Thyroid gland (tissue), 4 donors: Measurements from ENCODE around the gene PDE8A. TPM values are rescaled to one million over a fixed set of nuclear protein-coding genes. Genes with fewer than 3 reads are reported as not detected.
"Not testable (repeated sequence)": the region's sequence is repeated elsewhere in the genome, so short reads cannot be mapped to it uniquely, and the experiment has no call there.

Source experiments
- DNase-seq, 2 donors: peaks; one replicate each; pipeline ENCODE4 v3.0.0-alpha.2; 2019
- H3K27ac ChIP-seq, 3 donors: fragments of 200-600 bp; sonication (generic); 1 replicate in 2 of 3; 2 replicates in 1 of 3; pipeline ENCODE4 v1.5.1; 2016 to 2019; ENCODE audit warnings: mild to moderate bottlenecking in 1 of 3, moderate library complexity in 1 of 3
- H3K27me3 ChIP-seq: fragments of 200-600 bp; sonication (generic); one replicate; pipeline ENCODE4 v1.5.1; 2019
- H3K36me3 ChIP-seq, 2 donors: fragments of 200-600 bp; sonication (generic); one replicate each; pipeline ENCODE4 v1.5.1; 2016 to 2019
- H3K4me1 ChIP-seq, 2 donors: fragments of 200-600 bp; sonication (generic); one replicate each; pipeline ENCODE4 v1.5.1; 2017 to 2019
- H3K4me3 ChIP-seq, 3 donors: fragments of 200-600 bp; sonication (generic); replicated peaks in 1 of 3; 1 replicate in 2 of 3; 2 replicates in 1 of 3; pipeline ENCODE4 v1.5.1; 2016; ENCODE audit warnings: mild to moderate bottlenecking in 1 of 3
- H3K9me3 ChIP-seq: fragments of 200-600 bp; sonication (generic); one replicate; pipeline ENCODE4 v1.5.1; 2017
- CTCF ChIP-seq, 6 experiments: fragments of 200-600 bp in 3 of 6; fragments of 450-650 bp in 3 of 6; sonication (generic) in 3 of 6; IDR thresholded peaks; one replicate each; pipeline ENCODE4 v1.5.1; 2016 to 2019; ENCODE audit warnings: antibody characterized with exemption in 6 of 6, mild to moderate bottlenecking in 2 of 6, inconsistent platforms in 1 of 6, moderate library complexity in 1 of 6
- POLR2A ChIP-seq, 2 donors: fragments of 450-650 bp; IDR thresholded peaks; one replicate each; pipeline ENCODE4 v1.6.1; 2017; ENCODE audit warnings: antibody characterized with exemption in 2 of 2, mild to moderate bottlenecking in 2 of 2, moderate library complexity in 1 of 2
- WGBS, 2 donors: methylation state at CpG; one replicate each; pipeline ENCODE4 v1.1.5; 2017; 5-methylcytosine and 5-hydroxymethylcytosine counted together
- intact Hi-C: fragments of 100-400 bp; cut with DNase I; formaldehyde crosslinking; loops from one replicate; pipeline ENCODE4 v1.15.1; 2023
- small RNA-seq: library from RNA; depleted of rRNA; stranded (forward); fragments of <200 nt; gene quantifications from one replicate; pipeline ENCODE3, GENCODE V24; 2016
- total RNA-seq, 4 donors: library from RNA; depleted of rRNA; stranded (reverse); fragments of >200 nt; gene quantifications; one replicate each; pipeline ENCODE4 v1.2.3, GENCODE V29; 2016

The PDE8A gene
- total RNA-seq, 4 donors from 2014 or later: 31.6 to 52.1 (median 35.2) TPM

GRCh38 chr15:85179700-85180099 is 198.0 kb downstream of the PDE8A start:
- peaks cover 0 to 10% of the 10 kb centered on the region in 2 donors for H3K4me1 ChIP-seq
- H3K27me3 ChIP-seq: no peaks in the 10 kb centered on the region
- no peaks in the 10 kb centered on the region for H3K9me3 ChIP-seq
- 75 to 94% methylated on average over 3 of the region's 3 CpGs for WGBS, 2 donors
- DNase-seq: no peak
- no peak for TF ChIP-seq POLR2A (IDR thresholded peaks at IDR 0.05)
- TF ChIP-seq CTCF (IDR thresholded peaks at IDR 0.05): no peak
- no peaks in the 10 kb centered on the region for H3K36me3 ChIP-seq
- no peak overlapping the region for H3K4me3 ChIP-seq
- intact Hi-C loops: loop anchor here (10.0 kb wide), 1 partner anchor 225 kb away; no protein-coding TSS in a partner anchor
- no peak overlapping the region for H3K27ac ChIP-seq

GRCh38 chr15:85185350-85185749 is 203.7 kb downstream of the PDE8A start:
- intact Hi-C loops, DNase-seq: not testable (repeated sequence)

GRCh38 chr15:85188171-85188577 is 206.5 kb downstream of the PDE8A start:
- H3K9me3 ChIP-seq, H3K27ac ChIP-seq, H3K4me1 ChIP-seq, intact Hi-C loops, H3K36me3 ChIP-seq, H3K4me3 ChIP-seq, DNase-seq, H3K27me3 ChIP-seq: not testable (repeated sequence)
- 80 to 100% methylated on average over 2 of the region's 3 CpGs for WGBS, 2 donors

More at GRCh38 chr15:85185350-85185749, 203.7 kb downstream of the PDE8A start:
- H3K4me1 ChIP-seq, H3K27me3 ChIP-seq, H3K9me3 ChIP-seq, H3K27ac ChIP-seq, H3K4me3 ChIP-seq, H3K36me3 ChIP-seq: not testable (repeated sequence)
- 92 to 93% methylated on average over 11 of the region's 11 CpGs for WGBS, 2 donors

Small RNAs within 50 kb of the gene (small RNA-seq; reads per million reads assigned to genes)
- not detected for gene AC044860.2
- not detected for gene RNU6-339P
- not detected for gene RNU6-796P

Other genes starting within 250 kb of the PDE8A start
- 10 to 100 TPM; 18.3 to 28.0 (median 21.2) TPM for gene ZNF592, start 233.3 kb upstream of the PDE8A start, total RNA-seq
- gene ALPK3, start 164.5 kb upstream of the PDE8A start, total RNA-seq: 10 to 100 TPM in 1 of 4 donors, 1 to 10 TPM in 3; 5.8 to 10.4 (median 7.4) TPM
- not detected for gene SLC28A1, start 97.2 kb upstream of the PDE8A start, total RNA-seq